GM12891 (cell line): Measurements from ENCODE around the gene DHX15.

Experiments used
- PAX5 ChIP-seq: IDR thresholded peaks from 2 replicates; pipeline ENCODE4 v1.6.1; 2011; ENCODE audit warnings: low read length, moderate library complexity, mild to moderate bottlenecking; ENCODE audit not compliant: insufficient read depth, severe bottlenecking
- POLR2A ChIP-seq: IDR thresholded peaks from 2 replicates; pipeline ENCODE4 v1.6.1; 2011; ENCODE audit warnings: low read depth, low read length, control low read depth
- POLR2AphosphoS5 ChIP-seq: IDR thresholded peaks from 2 replicates; pipeline ENCODE4 v1.6.1; 2011; ENCODE audit warnings: low read depth, low read length, control low read depth
- SPI1 ChIP-seq: IDR thresholded peaks from 2 replicates; pipeline ENCODE4 v1.6.1; 2011; ENCODE audit warnings: low read depth, low read length, control low read depth

DNA sequence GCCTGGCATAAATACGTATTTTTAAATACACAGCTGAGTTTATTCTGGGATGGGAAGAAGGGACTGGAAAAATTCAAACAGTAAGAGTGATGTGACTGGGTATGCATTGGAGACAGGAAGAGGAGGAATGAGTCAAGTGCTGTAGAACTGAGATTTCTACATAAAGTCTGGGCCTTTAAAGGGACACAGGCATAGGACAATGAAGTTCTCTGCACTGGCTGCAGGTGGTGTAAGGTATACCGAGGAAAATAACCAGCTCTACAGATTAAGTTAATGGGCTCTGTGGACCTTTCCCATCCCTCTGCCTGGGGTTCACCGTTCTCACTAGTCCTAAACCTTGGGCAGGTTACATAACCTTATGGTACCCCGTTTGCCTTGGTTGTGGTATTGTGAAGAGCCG is 68.7 kb downstream of the DHX15 start:
- TF ChIP-seq POLR2AphosphoS5 (no peak), POLR2A (no peak), SPI1 (no peak), PAX5 (no peak)
